Fibroblast of peridontal ligament (primary cell): ENCODE measurements around the gene UNC119B.
"Not testable (repeated sequence)": the region's sequence is repeated elsewhere in the genome, so short reads cannot be mapped to it uniquely, and the experiment has no call there.

ENCODE experiments used
- DNase-seq: peaks from one replicate; pipeline ENCODE4 v3.0.0-alpha.2; 2010; ENCODE audit errors: extremely low read depth

The UNC119B gene

DNA sequence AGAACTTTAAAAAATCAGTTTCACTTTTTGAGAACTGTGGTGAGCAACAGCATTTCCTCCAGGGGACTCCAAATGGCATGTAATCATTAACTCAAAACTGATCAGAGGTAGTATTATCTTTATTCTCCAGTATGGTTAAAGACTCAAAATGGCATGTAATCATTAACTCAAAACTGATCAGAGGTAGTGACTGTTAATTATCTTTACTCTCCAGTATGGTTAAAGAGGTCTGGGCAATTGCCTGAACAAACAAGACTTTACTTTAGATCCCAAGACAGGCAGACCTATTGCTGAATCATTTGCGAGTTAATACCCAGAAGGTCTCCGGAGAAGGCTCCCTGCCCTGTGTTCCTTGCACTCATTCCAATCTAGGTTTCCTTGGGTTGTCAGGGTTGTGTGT lies 8.8 kb downstream of the UNC119B start:
- DNase-seq: no peak

DNA sequence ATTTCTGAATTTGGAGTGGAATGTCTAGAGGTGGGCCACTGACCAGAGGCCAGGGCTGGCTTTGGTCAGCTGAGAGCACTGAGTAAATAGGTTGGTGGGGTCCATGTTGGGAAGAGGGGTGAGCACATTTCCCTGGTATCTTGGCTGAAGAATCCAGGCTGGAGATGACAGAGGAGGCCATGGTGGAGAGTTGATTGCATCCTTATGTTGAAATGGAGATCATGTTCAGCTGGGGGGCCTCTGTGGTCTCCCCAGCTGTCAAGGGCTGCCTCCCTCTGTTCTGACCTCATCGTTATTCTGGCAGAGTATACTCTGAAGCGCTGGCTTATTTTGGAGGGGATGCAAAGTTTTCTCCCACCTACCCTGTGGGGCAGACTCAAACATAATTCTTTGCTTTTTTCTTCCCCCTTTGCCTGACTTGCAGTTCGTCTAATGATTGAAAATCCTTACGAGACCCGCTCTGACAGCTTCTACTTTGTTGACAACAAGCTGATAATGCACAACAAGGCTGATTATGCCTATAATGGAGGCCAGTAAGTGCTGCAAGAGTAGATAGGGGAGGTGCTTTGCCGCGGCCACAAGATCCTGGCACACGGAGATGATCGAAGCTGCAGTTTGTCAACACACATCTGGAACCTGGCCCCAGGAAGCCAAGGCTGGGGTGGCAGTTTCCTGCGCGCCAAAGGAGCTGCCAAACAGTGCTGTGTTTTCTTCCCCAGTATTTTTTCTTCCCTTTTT lies 9.4 kb downstream of the UNC119B start:
- peak; percentile 89 for DNase-seq

DNA sequence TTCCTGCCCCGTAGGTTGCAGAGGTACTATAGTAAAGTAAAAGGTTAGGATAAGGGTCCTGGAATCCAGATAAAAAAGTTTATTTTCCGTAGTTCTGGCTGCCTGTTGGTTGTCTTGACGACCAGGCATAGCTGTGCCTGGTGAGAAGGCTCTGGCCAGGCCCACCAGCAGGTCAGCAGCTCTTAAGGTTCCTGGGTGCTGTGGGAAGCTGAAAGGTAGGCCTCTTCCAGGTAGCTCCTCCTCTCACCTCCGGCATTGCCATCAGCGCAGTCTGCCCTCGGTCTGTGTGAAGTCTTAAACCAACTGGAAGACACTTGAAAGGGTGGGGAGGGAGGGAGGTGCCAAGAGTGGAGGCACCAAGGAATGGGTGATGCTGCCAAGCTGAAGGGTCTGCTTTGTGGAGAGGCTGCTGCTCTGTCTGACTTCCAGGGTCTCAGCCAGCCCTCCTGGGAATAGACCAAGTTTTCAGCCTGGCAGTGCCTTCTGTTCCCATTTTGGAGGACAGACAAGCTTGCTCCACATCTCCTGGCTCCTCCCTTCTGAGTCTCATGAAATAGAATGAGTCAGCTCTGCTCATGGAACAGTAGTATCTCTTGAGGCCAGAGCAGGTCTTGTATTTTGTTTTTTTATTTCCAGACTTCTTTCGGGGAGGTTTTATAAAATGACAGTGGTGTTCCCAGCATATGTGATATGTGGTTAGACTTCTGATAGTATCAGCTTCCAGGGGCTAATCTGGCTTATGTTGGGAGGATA lies 10.2 kb downstream of the UNC119B start:
- DNase-seq: peak; percentile 85

DNA sequence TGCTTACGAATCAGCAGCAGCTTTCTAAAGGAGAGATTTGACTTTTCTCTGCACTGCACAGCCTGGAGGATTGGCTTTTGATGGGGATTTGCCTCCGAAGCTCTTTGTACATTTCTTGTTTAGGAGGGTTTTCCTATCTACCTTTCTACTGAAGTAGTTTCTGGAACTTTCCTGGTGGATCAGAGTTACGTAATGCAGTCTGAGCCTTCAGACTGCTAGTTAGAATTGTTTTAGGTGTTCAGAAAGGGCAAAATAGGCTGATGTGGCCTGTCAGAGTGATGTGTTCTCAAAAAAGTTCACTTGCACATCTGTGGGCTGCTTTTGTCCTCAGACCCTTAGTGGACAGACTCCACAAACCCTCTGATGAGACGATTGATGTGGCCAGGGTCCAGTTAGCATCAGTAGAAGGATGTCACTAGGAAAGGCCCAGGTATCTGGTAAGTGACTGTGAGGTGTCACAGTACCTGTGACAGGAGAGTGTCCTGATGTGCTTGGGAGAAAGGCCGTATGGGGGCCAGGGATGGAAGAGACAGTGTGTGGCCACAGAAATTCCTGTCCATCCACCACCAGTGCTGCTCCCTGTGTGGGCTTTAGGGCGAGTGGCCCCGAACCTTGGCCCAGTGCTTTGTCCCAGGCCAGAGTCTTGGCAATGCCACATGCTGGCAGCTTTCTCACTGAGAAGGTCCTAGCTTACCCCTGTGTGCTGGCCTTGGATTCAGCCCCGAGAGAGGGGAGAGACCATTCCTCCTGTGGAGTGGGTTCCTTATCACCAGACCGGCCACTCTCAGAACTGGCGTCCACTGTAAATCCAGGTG lies 10.9 kb downstream of the UNC119B start:
- no peak for DNase-seq

DNA sequence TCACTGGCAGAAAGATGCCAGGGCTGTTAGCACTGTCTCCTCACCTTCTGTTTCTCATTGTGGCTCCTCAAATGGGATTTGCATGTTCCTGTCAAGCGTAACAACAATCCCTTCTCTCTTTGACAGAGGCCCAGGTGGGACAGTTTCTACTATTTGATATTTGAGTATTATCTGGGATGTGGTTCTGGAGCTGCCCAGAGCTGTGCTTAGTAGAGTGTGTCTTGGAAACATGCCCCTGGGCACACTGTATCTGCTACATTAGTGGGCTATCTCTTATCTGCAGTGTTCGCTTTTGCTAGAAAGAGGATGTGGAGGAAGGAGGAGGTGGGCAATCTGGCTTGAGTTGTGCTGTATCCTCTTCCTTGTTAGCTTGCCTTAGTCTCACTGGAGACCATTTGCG lies 11.6 kb downstream of the UNC119B start:
- DNase-seq: no peak

DNA sequence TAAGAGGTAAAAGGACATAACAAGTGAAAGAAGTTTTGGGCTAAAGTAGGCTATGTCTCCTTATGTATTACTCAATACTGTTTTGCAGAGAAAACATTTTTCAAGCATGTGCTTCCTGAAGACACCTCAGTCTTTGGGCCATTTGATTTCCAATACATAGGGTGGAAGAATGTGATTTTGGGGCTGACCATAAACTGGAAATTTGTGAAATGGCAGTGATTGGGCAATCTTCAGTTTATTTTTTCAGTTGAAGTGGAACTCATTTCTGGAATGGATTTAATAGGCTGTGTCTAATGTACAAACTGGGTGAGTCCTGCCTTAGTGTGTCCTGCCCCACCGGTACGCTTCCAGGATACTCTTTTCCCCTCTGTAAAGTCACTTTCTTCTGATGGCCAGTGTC lies 12.5 kb downstream of the UNC119B start:
- peak; percentile 78 for DNase-seq

DNA sequence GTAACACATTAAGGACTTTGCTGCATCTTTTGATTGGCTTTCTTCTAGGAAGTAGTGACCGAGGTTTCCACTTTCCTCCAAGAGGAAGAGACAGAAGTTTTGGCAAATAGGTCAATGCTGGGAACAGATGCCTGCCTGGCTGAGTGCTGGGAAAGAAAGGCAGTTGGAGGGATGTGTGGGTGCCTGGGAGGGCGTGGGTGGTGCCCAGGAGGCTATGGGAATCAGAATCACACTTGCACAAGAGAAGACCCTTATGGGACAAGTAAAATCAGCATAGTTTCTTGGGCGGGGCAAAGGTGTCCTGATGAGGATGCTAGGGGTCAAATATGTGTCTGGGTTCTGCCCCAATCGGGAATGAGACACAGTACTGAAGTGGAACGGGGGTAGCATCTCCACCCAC lies 14.5 kb downstream of the UNC119B start:
- no peak for DNase-seq

DNA sequence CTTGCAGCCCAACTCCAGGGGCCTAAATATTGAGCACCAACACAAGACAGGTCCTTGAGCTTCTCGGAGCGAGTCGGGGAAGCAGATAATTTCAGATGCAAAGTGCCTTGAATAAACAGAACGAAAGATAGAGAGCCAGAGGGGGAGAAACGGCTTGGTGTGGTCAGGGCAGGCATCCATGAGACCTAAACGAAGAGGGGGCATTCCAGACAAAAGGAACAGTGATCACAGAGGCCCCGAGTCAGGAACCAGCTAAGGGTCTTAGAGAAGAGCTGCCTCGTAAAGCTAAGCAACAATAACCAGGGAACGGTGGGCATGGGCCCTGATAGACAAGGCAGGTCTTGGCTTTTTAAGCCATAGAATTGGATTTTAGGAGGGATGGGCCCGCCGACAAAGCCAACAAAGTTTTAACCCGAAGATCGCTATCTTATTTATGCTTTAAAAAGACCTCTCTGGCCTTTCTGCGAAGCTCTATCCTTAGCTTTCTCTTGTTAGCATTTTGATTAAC lies 14.9 kb downstream of the UNC119B start:
- no peak for DNase-seq

DNA sequence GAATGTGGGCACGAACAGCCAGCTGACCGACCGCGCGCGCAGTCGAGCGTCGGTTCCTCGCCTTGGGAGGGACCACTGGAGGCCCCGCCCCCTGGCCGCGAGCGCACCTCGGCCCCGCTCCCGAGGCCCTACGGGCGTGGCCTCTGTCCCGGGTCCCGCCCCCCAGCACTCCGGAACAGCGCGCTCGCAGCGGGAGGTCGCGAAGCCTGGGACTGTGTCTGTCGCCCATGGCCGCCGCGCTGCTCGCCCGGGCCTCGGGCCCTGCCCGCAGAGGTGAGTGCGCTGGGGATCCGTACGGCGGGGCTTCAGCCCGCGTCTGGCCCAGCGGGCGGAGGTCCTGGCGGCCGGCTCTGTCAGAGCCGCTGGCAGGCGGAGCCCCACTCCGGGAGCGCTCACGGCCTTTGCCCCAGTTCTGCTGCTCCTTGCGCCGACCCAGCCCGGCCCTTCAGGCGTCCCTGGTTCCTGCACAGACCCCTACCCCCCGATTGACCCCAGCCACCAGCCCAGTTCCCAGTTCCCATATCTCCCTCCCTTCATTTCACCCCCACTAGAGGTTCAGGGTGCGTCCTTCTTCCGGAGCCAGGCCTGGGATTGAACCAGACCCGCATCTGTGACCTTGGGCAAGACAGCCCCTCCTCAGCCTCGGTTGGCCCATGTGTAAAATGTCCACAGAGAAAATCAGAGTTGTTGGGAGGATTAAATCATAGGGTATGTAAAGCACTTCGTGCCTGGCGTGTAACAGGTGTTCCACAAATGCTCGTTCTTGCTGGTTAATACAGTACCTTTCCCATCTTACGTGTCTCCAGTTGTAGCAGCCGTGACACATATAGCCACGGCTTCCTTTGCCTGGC lies 15.6 kb downstream of the UNC119B start, which contains the start of gene ACADS:
TSS of gene ACADS (plus strand) at position 168 of the 851 bp plus-strand sequence. CDS start at position 228, 60 bp downstream.
- peak; percentile 72 for DNase-seq

DNA sequence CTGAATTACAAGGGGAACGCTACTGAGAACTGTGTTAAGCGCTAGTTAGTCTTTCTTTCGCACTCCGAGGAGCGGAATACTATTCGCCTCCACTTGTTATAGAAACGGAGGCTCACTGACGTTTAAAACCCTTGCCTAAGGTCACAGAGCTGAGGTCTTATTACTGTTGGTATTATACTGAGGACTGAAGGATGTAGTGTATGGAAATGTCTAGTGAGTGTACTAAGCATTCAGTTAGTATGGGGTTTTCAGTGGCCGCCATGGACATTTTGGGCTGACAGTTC lies 16.2 kb downstream of the UNC119B start:
- no peak for DNase-seq

DNA sequence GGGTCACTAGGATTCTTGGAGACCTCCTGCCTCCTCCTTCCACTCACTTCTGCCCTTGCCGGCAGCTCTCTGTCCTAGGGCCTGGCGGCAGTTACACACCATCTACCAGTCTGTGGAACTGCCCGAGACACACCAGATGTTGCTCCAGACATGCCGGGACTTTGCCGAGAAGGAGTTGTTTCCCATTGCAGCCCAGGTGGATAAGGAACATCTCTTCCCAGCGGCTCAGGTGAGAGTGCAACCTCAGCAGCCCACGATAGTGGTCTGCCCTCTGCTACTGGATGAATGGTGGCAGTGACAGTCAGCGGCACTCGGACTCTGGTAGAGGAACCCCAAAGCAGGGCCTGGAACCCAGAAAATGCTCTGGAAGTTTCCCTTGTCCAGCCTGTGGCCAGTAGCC lies 16.7 kb downstream of the UNC119B start:
- no peak for DNase-seq

DNA sequence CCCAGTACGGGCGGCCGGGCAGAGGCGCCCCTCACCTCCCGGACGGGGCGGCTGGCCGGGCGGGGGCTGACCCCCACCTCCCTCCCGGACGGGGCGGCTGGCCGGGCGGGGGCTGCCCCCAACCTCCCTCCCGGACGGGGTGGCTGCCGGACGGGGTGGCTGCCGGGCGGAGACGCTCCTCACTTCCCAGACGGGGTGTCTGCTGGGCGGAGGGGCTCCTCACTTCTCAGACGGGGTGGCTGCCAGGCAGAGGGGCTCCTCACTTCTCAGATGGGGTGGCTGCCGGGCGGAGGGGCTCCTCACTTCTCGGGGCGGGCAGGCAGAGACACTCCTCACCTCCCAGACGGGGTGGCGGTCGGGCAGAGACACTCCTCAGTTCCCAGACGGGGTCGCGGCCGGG lies 21.9 kb downstream of the UNC119B start:
- DNase-seq: not testable (repeated sequence)

DNA sequence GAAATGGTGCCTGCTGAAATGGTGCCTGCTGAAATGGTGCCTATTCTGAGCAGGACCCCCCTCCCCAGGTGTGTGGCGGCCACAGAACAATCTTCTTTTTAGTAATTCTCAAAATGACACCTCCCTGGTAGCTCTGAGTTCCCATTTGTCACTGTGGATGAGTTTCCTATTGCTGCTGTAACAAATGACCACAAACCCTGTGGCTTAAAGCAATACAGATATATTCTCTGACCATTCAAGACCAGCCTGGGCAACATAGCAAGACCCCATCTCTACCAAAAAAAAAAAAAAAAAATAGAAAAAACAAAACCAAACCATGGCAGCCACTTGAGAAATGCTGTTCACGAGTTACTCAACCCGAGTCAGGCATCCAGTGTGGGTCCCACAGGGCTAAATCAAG lies 23.3 kb downstream of the UNC119B start:
- no peak for DNase-seq

DNA sequence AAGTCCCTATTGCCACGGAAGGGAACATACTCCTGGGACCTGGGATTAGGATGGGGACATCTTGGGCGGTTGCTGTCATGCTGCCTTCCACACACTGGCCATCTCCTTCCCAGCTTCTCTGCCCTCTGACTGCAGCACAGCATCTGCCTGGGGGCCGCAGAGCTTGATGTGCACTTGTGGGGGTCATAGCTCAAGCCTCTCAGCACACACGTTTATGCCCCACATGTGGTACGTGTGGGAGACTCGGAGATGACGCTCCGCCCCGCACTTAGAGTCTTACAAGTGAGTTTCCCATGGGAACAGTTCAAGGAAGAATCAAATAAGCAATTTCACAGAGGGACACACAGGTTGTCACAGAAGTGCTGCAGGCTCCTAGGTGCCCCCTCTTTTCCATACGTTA lies 24.0 kb downstream of the UNC119B start:
- DNase-seq: no peak

DNA sequence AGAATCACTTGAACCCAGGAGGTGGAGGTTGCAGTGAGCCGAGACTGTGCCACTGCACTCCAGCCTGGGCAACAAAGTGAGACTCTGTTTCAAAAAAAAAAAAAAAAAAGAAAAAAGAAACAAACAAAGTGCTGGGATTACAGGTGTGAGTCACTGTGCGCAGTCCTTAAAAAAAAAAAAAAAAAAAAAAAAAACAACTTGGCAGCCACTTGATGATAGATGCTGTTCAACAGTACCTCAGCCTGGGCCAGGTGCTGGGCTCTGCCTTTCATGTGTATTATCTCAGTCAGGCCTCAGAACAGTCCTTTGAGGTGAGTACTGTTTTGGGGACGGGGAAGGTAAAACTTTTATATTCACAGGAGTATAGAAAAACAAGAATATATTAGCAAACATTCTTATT lies 24.9 kb downstream of the UNC119B start:
- DNase-seq: no peak

DNA sequence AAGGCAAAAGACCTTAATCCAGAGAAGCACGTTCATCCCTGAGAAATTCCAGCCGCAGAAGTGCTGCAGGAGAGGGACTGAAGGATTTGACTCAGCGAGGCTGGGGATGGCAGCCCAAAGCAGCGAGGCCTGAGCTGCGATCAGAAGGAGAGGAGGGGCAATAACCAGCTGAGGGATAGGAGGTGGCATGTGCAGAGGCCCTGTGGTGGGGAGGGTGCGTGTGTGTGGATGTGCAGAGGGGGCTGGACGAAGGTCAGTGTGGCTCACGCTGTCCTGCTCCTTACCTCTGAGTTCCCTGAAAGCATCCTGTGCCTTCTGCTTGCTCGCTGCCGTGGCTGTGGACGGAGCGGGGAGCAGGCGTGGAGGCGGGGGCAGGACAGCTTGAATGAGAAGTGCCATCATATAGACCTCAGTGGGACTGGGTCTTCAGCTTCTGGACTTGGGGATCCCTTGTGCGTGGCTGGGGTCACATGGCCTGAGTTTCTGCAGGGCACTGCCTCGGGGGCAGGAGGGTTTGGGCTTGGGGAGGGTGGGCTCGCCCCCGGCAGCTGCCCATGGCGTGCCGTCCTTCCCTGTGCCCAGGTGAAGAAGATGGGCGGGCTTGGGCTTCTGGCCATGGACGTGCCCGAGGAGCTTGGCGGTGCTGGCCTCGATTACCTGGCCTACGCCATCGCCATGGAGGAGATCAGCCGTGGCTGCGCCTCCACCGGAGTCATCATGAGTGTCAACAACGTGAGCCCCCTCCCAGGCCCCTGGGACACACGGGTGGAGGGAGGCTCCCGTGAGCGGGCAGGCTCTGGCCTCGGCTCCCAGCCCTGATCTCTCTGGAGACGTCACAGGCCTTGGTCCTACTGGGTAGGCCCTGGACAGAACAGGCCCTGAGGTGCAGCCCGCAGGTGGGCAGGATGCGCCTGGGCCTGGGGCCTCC lies 26.4 kb downstream of the UNC119B start:
- DNase-seq: no peak

DNA sequence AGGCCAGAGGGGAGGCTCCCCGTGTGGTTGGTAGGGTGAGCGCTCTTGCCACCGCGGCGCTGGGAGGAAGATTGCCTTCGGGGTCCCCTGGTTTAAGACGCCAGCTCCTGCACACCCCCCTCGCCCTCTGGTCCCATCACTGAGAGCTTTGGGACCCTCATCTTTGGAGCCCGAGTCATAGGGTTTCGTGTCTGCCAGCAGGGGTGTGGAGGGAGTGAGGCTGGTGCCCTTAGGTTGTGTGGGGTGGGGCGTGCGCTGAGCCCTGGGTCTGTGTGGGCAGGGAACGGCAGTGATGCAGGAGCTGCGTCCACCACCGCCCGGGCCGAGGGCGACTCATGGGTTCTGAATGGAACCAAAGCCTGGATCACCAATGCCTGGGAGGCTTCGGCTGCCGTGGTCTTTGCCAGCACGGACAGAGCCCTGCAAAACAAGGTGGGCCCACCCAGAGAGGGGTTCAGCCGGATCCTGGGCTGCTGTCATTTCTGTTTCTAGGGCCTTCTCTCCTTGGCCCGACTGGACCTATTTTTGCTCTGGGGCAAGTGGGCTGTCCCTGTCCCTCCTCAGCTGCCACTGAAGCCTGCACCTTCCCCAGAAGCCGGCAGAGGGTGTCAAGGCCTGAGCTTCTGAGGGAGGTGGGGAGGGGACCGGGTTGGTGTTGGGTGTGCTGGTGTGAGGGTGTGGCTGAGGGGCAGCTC lies 27.4 kb downstream of the UNC119B start:
- no peak for DNase-seq

DNA sequence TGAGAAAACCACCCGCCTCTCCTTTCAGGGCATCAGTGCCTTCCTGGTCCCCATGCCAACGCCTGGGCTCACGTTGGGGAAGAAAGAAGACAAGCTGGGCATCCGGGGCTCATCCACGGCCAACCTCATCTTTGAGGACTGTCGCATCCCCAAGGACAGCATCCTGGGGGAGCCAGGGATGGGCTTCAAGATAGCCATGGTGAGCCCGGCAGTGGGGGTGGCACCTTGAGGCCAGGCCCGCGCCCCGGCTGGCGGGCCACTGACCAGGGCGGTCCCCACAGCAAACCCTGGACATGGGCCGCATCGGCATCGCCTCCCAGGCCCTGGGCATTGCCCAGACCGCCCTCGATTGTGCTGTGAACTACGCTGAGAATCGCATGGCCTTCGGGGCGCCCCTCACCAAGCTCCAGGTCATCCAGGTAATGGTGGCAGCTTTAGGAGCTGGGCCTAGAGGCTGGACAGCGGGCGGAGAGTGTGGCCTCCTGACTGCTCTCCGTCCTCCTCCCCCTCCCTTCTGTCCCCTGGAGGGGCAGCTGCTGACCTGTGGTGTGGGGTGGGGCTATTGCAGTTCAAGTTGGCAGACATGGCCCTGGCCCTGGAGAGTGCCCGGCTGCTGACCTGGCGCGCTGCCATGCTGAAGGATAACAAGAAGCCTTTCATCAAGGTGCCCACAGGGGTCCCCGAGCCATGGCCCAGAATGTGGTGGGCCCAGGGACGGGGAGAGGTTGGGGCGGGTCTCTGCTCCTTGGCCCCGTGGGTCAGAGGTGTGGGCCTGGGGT lies 28.2 kb downstream of the UNC119B start:
- no peak for DNase-seq
